Parathyroid adenoma (tissue), 2 donors: ENCODE measurements around the gene MRPL39.

Experiments used
- H2AFZ ChIP-seq: fragments of 300-600 bp; sonication (generic); one replicate; pipeline ENCODE4 v1.7.0; 2017; ENCODE audit warnings: antibody characterized with exemption, mild to moderate bottlenecking
- H3K27ac ChIP-seq: fragments of 300-600 bp; sonication (generic); one replicate; pipeline ENCODE4 v1.7.0; 2017
- H3K27me3 ChIP-seq: fragments of 300-600 bp; sonication (generic); one replicate; pipeline ENCODE4 v1.7.0; 2017; ENCODE audit warnings: low read length; ENCODE audit not compliant: control insufficient read depth, insufficient read depth
- H3K36me3 ChIP-seq: fragments of 300-600 bp; sonication (generic); one replicate; pipeline ENCODE4 v1.7.0; 2017; ENCODE audit warnings: low read length; ENCODE audit not compliant: control insufficient read depth, insufficient read depth
- H3K4me1 ChIP-seq: fragments of 300-600 bp; sonication (generic); one replicate; pipeline ENCODE4 v1.7.0; 2017; ENCODE audit warnings: control low read depth
- H3K4me2 ChIP-seq: fragments of 300-600 bp; sonication (generic); one replicate; pipeline ENCODE4 v1.7.0; 2017; ENCODE audit warnings: low read length
- H3K4me3 ChIP-seq: fragments of 300-600 bp; sonication (generic); one replicate; pipeline ENCODE4 v1.7.0; 2017; ENCODE audit warnings: low read depth, low read length
- H3K79me2 ChIP-seq: fragments of 300-600 bp; sonication (generic); one replicate; pipeline ENCODE4 v1.7.0; 2017; ENCODE audit warnings: control low read depth
- H3K9ac ChIP-seq: fragments of 300-600 bp; sonication (generic); one replicate; pipeline ENCODE4 v1.7.0; 2017; ENCODE audit warnings: mild to moderate bottlenecking
- H3K9me3 ChIP-seq: fragments of 300-600 bp; sonication (generic); one replicate; pipeline ENCODE4 v1.7.0; 2017; ENCODE audit warnings: low read length; ENCODE audit not compliant: control insufficient read depth
- CTCF ChIP-seq: fragments of 300-600 bp; sonication (generic); IDR thresholded peaks from one replicate; pipeline ENCODE4 v1.7.0; 2017; ENCODE audit warnings: antibody characterized with exemption, mild to moderate bottlenecking
- donor health status: primary hyperparathyroidism.

Gene MRPL39

GRCh38 chr21:25583370-25584130 lies 23.7 kb downstream of the MRPL39 start:
- Histone ChIP-seq H3K36me3 (no peaks in the 10 kb centered on the region), H3K4me1 (no peaks in the 10 kb centered on the region), H3K79me2 (no peaks in the 10 kb centered on the region), H3K9me3 (no peaks in the 10 kb centered on the region), H3K27ac (no peak overlapping the region), H2AFZ (no peak overlapping the region), H3K27me3 (no peaks in the 10 kb centered on the region), H3K4me3 (no peak overlapping the region), H3K9ac (no peak overlapping the region), H3K4me2 (no peak overlapping the region)
- no peak for TF ChIP-seq CTCF

DNA sequence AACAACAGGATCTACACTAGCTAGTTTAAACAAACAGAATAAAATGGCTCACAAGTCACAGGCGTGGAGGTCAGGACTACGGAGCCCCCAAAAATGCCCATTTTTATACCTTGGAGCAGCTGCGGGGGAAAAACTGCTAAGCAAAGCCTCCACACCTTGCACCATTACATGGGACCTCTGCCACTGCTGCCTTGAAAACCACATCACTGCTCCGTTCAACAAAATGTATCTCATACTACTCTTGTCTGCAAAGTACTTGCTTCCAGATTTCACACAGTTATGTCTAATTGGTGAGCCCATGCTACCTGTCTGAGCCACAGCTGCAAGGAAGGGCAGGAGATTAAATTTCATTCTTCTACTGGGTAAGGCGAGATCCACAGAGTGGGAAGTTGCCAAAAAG lies 24.4 kb downstream of the MRPL39 start:
- H3K27me3 ChIP-seq, result no peaks in the 10 kb centered on the region
- no peak overlapping the region for H2AFZ ChIP-seq
- no peaks in the 10 kb centered on the region for H3K79me2 ChIP-seq
- no peak overlapping the region for H3K4me3 ChIP-seq
- H3K9ac ChIP-seq, result no peak overlapping the region
- no peaks in the 10 kb centered on the region for H3K36me3 ChIP-seq
- no peaks in the 10 kb centered on the region for H3K4me1 ChIP-seq
- H3K27ac ChIP-seq, result no peak overlapping the region
- H3K9me3 ChIP-seq, result no peaks in the 10 kb centered on the region
- no peak for TF ChIP-seq CTCF
- H3K4me2 ChIP-seq, result no peak overlapping the region

GRCh38 chr21:25582164-25582790 lies 25.0 kb downstream of the MRPL39 start:
- Histone ChIP-seq H3K9ac (no peak overlapping the region), H3K27me3 (no peaks in the 10 kb centered on the region), H3K4me2 (no peak overlapping the region), H3K27ac (no peak overlapping the region), H3K9me3 (no peaks in the 10 kb centered on the region), H3K4me1 (no peaks in the 10 kb centered on the region), H3K36me3 (no peaks in the 10 kb centered on the region), H3K4me3 (no peak overlapping the region), H3K79me2 (no peaks in the 10 kb centered on the region), H2AFZ (no peak overlapping the region)
- TF ChIP-seq CTCF, result no peak

DNA sequence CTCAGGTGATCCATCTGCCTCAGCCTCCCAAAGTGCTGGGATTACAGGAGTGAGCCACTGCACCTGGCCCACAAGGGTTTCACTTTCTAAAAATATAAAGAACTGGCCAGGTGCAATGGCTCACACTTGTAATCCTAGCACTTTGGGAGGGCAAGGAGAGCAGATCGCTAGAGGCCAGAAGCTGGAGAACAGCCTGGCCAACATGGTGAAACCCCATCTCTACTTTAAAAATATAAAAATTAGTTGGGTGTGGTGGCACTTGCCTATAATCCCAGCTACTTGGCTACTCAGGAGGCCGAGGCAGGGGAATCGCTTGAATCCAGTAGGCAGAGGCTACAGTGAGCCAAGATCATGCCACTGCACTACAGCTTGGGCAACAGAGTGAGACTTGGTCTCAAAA lies 25.7 kb downstream of the MRPL39 start:
- H3K79me2 ChIP-seq, result no peaks in the 10 kb centered on the region
- no peak overlapping the region for H3K4me2 ChIP-seq
- no peak overlapping the region for H3K9ac ChIP-seq
- H2AFZ ChIP-seq, result no peak overlapping the region
- no peaks in the 10 kb centered on the region for H3K36me3 ChIP-seq
- TF ChIP-seq CTCF, result no peak
- H3K4me3 ChIP-seq, result no peak overlapping the region
- no peaks in the 10 kb centered on the region for H3K27me3 ChIP-seq
- no peaks in the 10 kb centered on the region for H3K9me3 ChIP-seq
- H3K4me1 ChIP-seq, result no peaks in the 10 kb centered on the region
- no peak overlapping the region for H3K27ac ChIP-seq

- no peak overlapping the region for H3K4me3 ChIP-seq
- H3K4me2 ChIP-seq, result no peak overlapping the region
- H3K9me3 ChIP-seq, result no peaks in the 10 kb centered on the region
- no peaks in the 10 kb centered on the region for H3K27me3 ChIP-seq
- TF ChIP-seq CTCF, result no peak
- no peaks in the 10 kb centered on the region for H3K36me3 ChIP-seq
- H3K27ac ChIP-seq, result no peak overlapping the region
- no peaks in the 10 kb centered on the region for H3K79me2 ChIP-seq
- H3K4me1 ChIP-seq, result no peaks in the 10 kb centered on the region
- no peak overlapping the region for H3K9ac ChIP-seq
- no peak overlapping the region for H2AFZ ChIP-seq
These were observed 26.4 kb downstream of the MRPL39 start for GRCh38 chr21:25580912-25581260.
